HEK293 (cell line): ENCODE data around the gene PCSK5.

Experiments used
- CTCF ChIA-PET: fragments of 350-600 bp; formaldehyde crosslinking; extraction: SDS; loops from one replicate; lab custom pipeline; 2021; ENCODE audit warnings: antibody characterized with exemption; lab: Yijun Ruan, JAX
- POLR2A ChIA-PET: fragments of 300-600 bp; formaldehyde crosslinking; extraction: SDS; loops from one replicate; lab custom pipeline; 2020; ENCODE audit warnings: antibody characterized with exemption, inconsistent platforms; lab: Yijun Ruan, JAX
- H3K27ac ChIP-seq: fragments of 200-500 bp; sonication (Bioruptor generic); 2 replicates; pipeline ENCODE4 v1.5.1; 2014; ENCODE audit warnings: low read depth, low read length, control low read depth, inconsistent platforms; ENCODE audit errors: extremely low read depth
- H3K36me3 ChIP-seq, 2 experiments: fragments of 200-500 bp in 1 of 2; sonication (Bioruptor generic) in 1 of 2; 1 replicate in 1 of 2; 2 replicates in 1 of 2; pipeline ENCODE4 v1.5.1; 2014 to 2017; ENCODE audit warnings: inconsistent platforms in 2 of 2, low read length in 2 of 2; ENCODE audit not compliant: control insufficient read depth in 2 of 2, insufficient read depth in 1 of 2
- H3K4me1 ChIP-seq: fragments of 200-500 bp; sonication (Bioruptor generic); 2 replicates; pipeline ENCODE4 v1.5.1; 2014; ENCODE audit warnings: mild to moderate bottlenecking, low read length, inconsistent platforms; ENCODE audit not compliant: control insufficient read depth, insufficient read depth
- H3K4me3 ChIP-seq: 2 replicates; pipeline ENCODE4 v1.5.1; 2011; ENCODE audit warnings: low read depth, mild to moderate bottlenecking, control low read depth, low read length, moderate library complexity
- H3K9me3 ChIP-seq: fragments of 200-500 bp; sonication (Bioruptor generic); 2 replicates; pipeline ENCODE4 v1.5.1; 2014; ENCODE audit warnings: low read depth, low read length, inconsistent platforms; ENCODE audit not compliant: control insufficient read depth, insufficient read depth
- GFI1B ChIP-seq: fragments of 450-650 bp; formaldehyde crosslinking; IDR thresholded peaks from 2 replicates; pipeline ENCODE4 v1.5.1; 2016; ENCODE audit warnings: missing biosample characterization, missing genetic modification characterization
- GLI2 ChIP-seq: fragments of 450-650 bp; formaldehyde crosslinking; IDR thresholded peaks from 2 replicates; pipeline ENCODE4; 2017; ENCODE audit warnings: missing biosample characterization, missing genetic modification characterization, low read depth, borderline replicate concordance
- HOXD13 ChIP-seq: sonication (generic); formaldehyde crosslinking; IDR thresholded peaks from 2 replicates; pipeline ENCODE4 v1.8.0; 2022; ENCODE audit warnings: missing genetic modification reagents, borderline replicate concordance
- KLF16 ChIP-seq: fragments of 450-650 bp; formaldehyde crosslinking; IDR thresholded peaks from 2 replicates; pipeline ENCODE4 v1.5.1; 2017; ENCODE audit warnings: missing biosample characterization, missing genetic modification characterization
- KLF7 ChIP-seq: fragments of 450-650 bp; formaldehyde crosslinking; IDR thresholded peaks from 2 replicates; pipeline ENCODE4 v1.5.1; 2016; ENCODE audit warnings: missing biosample characterization, missing genetic modification characterization, borderline replicate concordance
- MYNN ChIP-seq: fragments of 450-650 bp; formaldehyde crosslinking; IDR thresholded peaks from 2 replicates; pipeline ENCODE4 v1.5.1; 2016; ENCODE audit warnings: missing biosample characterization, missing genetic modification characterization, borderline replicate concordance
- ZEB2 ChIP-seq: fragments of 450-650 bp; formaldehyde crosslinking; IDR thresholded peaks from 2 replicates; pipeline ENCODE4 v1.5.1; 2016; ENCODE audit warnings: missing biosample characterization, missing genetic modification characterization
- ZFP37 ChIP-seq: fragments of 450-650 bp; formaldehyde crosslinking; IDR thresholded peaks from 2 replicates; pipeline ENCODE4 v1.5.1; 2016; ENCODE audit warnings: missing biosample characterization, missing genetic modification characterization
- ZNF19 ChIP-seq: fragments of 450-650 bp; formaldehyde crosslinking; IDR thresholded peaks from 2 replicates; pipeline ENCODE4; 2016; ENCODE audit warnings: missing biosample characterization, missing genetic modification characterization, low read depth
- ZNF354C ChIP-seq: fragments of 450-650 bp; formaldehyde crosslinking; IDR thresholded peaks from 2 replicates; pipeline ENCODE4 v1.5.1; 2016; ENCODE audit warnings: missing biosample characterization, missing genetic modification characterization, low read depth, borderline replicate concordance
- ZNF404 ChIP-seq: fragments of 450-650 bp; formaldehyde crosslinking; IDR thresholded peaks from 2 replicates; pipeline ENCODE4 v1.5.1; 2017; ENCODE audit warnings: missing biosample characterization, missing genetic modification characterization
- ZNF426 ChIP-seq: fragments of 450-650 bp; formaldehyde crosslinking; IDR thresholded peaks from 2 replicates; pipeline ENCODE4 v1.5.1; 2017; ENCODE audit warnings: missing biosample characterization, missing genetic modification characterization, mild to moderate bottlenecking, inconsistent platforms, moderate library complexity
- ZNF521 ChIP-seq: fragments of 450-650 bp; formaldehyde crosslinking; IDR thresholded peaks from 2 replicates; pipeline ENCODE4 v1.5.1; 2017; ENCODE audit warnings: missing biosample characterization, mild to moderate bottlenecking, missing genetic modification characterization
- ZNF560 ChIP-seq: fragments of 450-650 bp; formaldehyde crosslinking; IDR thresholded peaks from 2 replicates; pipeline ENCODE4 v1.5.1; 2017; ENCODE audit warnings: missing biosample characterization, missing genetic modification characterization, borderline replicate concordance
- ZNF585B ChIP-seq: fragments of 450-650 bp; formaldehyde crosslinking; IDR thresholded peaks from 2 replicates; pipeline ENCODE4 v1.5.1; 2016; ENCODE audit warnings: missing biosample characterization, missing genetic modification characterization
- ZNF610 ChIP-seq: fragments of 450-650 bp; formaldehyde crosslinking; IDR thresholded peaks from 2 replicates; pipeline ENCODE4 v1.5.1; 2016; ENCODE audit warnings: missing biosample characterization, missing genetic modification characterization, borderline replicate concordance
- ZNF624 ChIP-seq: fragments of 450-650 bp; formaldehyde crosslinking; IDR thresholded peaks from 2 replicates; pipeline ENCODE4 v1.5.1; 2017; ENCODE audit warnings: missing biosample characterization, missing genetic modification characterization
- ZNF776 ChIP-seq: fragments of 450-650 bp; formaldehyde crosslinking; IDR thresholded peaks from 2 replicates; pipeline ENCODE4 v1.5.0; 2017; ENCODE audit warnings: missing biosample characterization, missing genetic modification characterization, borderline replicate concordance
- TF ChIP-seq, protein P1 (sequence below): fragments of 450-650 bp; formaldehyde crosslinking; IDR thresholded peaks from 2 replicates; pipeline ENCODE4 v1.5.1; 2016; ENCODE audit warnings: missing biosample characterization, missing genetic modification characterization, borderline replicate concordance
- TF ChIP-seq, protein P2 (sequence below): fragments of 450-650 bp; formaldehyde crosslinking; IDR thresholded peaks from 2 replicates; pipeline ENCODE4 v1.5.1; 2016; ENCODE audit warnings: missing biosample characterization, missing genetic modification characterization
- TF ChIP-seq, protein P3 (sequence below): fragments of 450-650 bp; formaldehyde crosslinking; IDR thresholded peaks from 2 replicates; pipeline ENCODE4 v1.5.1; 2017; ENCODE audit warnings: missing biosample characterization, missing genetic modification characterization
- TF ChIP-seq, protein P4 (sequence below): fragments of 450-650 bp; formaldehyde crosslinking; IDR thresholded peaks from 2 replicates; pipeline ENCODE4 v1.5.1; 2017; ENCODE audit warnings: missing biosample characterization, mild to moderate bottlenecking, missing genetic modification characterization, moderate library complexity

The PCSK5 gene

DNA sequence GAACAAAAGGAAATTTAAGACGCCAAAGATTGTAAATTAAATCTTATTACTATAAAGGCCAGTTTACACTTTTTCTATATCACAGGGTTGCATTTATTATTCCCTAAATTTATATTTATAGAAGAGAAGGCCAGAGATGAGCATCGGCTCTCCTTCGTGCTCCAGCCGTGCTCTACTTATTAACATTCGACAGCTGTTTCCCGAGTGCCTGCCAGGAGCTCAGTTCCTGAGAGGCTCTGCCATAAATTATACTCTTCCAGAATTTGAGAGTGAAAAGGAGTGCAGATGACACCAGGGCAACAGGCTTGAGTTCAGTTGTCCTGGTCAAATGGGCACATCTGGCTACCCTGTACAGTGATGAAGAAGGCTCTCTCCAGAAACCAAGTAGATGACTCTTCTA lies 70.1 kb downstream of the PCSK5 start:
- Histone ChIP-seq H3K4me3 (no peak overlapping the region), H3K36me3 (no peaks in the 10 kb centered on the region), H3K27ac (no peak overlapping the region), H3K9me3 (no peaks in the 10 kb centered on the region), H3K4me1 (no peaks in the 10 kb centered on the region)
- CTCF ChIA-PET = interaction anchor here (1.5 kb wide), 1 partner anchor 19 kb away, joined by 6 read pairs; no protein-coding TSS in a partner anchor
- TF ChIP-seq, protein P1, sequence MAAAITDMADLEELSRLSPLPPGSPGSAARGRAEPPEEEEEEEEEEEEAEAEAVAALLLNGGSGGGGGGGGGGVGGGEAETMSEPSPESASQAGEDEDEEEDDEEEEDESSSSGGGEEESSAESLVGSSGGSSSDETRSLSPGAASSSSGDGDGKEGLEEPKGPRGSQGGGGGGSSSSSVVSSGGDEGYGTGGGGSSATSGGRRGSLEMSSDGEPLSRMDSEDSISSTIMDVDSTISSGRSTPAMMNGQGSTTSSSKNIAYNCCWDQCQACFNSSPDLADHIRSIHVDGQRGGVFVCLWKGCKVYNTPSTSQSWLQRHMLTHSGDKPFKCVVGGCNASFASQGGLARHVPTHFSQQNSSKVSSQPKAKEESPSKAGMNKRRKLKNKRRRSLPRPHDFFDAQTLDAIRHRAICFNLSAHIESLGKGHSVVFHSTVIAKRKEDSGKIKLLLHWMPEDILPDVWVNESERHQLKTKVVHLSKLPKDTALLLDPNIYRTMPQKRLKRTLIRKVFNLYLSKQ = no peak
- TF ChIP-seq KLF16 (tag by site-specific recombination) (no peak), KLF7 (tag by site-specific recombination) (no peak), GFI1B (no peak), ZNF426 (tag by site-specific recombination) (no peak), HOXD13 (no peak), ZNF354C (tag by site-specific recombination) (no peak), ZEB2 (tag by site-specific recombination) (no peak), ZNF19 (tag by site-specific recombination) (no peak), ZNF521 (no peak), ZNF610 (tag by site-specific recombination) (no peak), ZNF585B (tag by site-specific recombination) (no peak), ZNF560 (no peak)
- TF ChIP-seq, protein P2, sequence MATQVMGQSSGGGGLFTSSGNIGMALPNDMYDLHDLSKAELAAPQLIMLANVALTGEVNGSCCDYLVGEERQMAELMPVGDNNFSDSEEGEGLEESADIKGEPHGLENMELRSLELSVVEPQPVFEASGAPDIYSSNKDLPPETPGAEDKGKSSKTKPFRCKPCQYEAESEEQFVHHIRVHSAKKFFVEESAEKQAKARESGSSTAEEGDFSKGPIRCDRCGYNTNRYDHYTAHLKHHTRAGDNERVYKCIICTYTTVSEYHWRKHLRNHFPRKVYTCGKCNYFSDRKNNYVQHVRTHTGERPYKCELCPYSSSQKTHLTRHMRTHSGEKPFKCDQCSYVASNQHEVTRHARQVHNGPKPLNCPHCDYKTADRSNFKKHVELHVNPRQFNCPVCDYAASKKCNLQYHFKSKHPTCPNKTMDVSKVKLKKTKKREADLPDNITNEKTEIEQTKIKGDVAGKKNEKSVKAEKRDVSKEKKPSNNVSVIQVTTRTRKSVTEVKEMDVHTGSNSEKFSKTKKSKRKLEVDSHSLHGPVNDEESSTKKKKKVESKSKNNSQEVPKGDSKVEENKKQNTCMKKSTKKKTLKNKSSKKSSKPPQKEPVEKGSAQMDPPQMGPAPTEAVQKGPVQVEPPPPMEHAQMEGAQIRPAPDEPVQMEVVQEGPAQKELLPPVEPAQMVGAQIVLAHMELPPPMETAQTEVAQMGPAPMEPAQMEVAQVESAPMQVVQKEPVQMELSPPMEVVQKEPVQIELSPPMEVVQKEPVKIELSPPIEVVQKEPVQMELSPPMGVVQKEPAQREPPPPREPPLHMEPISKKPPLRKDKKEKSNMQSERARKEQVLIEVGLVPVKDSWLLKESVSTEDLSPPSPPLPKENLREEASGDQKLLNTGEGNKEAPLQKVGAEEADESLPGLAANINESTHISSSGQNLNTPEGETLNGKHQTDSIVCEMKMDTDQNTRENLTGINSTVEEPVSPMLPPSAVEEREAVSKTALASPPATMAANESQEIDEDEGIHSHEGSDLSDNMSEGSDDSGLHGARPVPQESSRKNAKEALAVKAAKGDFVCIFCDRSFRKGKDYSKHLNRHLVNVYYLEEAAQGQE = no peak
- TF ChIP-seq, protein P3, sequence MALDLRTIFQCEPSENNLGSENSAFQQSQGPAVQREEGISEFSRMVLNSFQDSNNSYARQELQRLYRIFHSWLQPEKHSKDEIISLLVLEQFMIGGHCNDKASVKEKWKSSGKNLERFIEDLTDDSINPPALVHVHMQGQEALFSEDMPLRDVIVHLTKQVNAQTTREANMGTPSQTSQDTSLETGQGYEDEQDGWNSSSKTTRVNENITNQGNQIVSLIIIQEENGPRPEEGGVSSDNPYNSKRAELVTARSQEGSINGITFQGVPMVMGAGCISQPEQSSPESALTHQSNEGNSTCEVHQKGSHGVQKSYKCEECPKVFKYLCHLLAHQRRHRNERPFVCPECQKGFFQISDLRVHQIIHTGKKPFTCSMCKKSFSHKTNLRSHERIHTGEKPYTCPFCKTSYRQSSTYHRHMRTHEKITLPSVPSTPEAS = no peak
- POLR2A ChIA-PET = interaction anchor here (0.9 kb wide), 1 partner anchor 9 kb away, joined by 3 read pairs; no protein-coding TSS in a partner anchor

DNA sequence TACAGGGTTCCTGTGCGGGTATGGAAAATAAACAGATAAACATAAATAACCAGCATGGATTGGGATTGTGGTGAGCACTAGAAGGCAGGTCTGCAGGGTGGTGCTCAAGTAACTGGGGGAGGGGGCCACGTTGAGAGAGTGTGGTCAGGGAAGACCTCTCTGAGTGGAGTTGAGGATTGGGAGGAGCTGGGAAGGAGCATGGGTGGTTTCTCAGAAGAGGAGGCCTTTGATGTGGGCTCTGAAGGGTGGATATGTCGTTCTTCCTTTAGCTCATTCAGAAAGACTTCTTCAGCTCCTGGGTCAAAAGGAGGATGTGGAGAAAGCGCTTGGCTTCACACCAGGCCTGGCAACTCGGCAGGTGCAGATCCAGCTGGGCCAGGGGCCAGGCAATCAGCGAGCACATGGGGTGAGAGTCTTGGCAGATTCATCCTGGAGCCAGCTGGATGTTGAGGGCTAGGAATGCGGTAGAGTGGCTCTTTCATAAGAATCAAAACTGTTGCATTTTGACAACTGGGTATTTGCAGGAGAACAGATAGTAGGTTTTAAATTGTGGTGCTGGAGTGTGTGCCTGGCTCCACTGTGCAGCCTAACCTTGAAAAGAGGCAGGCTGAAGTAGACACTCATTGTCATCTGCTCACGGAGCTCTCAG lies 71.7 kb downstream of the PCSK5 start:
- Histone ChIP-seq H3K27ac (no peak overlapping the region), H3K9me3 (no peaks in the 10 kb centered on the region), H3K4me1 (no peaks in the 10 kb centered on the region), H3K4me3 (no peak overlapping the region), H3K36me3 (no peaks in the 10 kb centered on the region)
- TF ChIP-seq MYNN = no peak
- TF ChIP-seq ZNF624 (tag by site-specific recombination) = no peak
- no peak for TF ChIP-seq GLI2
- no peak for TF ChIP-seq ZFP37 (tag by site-specific recombination)
- no peak for TF ChIP-seq ZNF404 (tag by site-specific recombination)
- TF ChIP-seq, protein P4, sequence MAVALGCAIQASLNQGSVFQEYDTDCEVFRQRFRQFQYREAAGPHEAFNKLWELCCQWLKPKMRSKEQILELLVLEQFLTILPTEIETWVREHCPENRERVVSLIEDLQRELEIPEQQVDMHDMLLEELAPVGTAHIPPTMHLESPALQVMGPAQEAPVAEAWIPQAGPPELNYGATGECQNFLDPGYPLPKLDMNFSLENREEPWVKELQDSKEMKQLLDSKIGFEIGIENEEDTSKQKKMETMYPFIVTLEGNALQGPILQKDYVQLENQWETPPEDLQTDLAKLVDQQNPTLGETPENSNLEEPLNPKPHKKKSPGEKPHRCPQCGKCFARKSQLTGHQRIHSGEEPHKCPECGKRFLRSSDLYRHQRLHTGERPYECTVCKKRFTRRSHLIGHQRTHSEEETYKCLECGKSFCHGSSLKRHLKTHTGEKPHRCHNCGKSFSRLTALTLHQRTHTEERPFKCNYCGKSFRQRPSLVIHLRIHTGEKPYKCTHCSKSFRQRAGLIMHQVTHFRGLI (tag by site-specific recombination) = no peak
- no peak for TF ChIP-seq ZNF776 (tag by site-specific recombination)
- CTCF ChIA-PET = interaction anchor here (0.5 to 0.7 kb wide), 2 partner anchors 294 to 354 kb away, joined by 3 read pairs; no protein-coding TSS in a partner anchor
- POLR2A ChIA-PET = no interaction called here
